OCI-LY1 (cell line): ENCODE measurements around the gene ABR.

Experiments
- H2AFZ ChIP-seq: fragments of 200-600 bp; sonication (generic), shearing (Covaris generic); 2 replicates; pipeline ENCODE4 v1.6.0; 2014; ENCODE audit warnings: antibody characterized with exemption, mild to moderate bottlenecking, low read length
- H3F3A ChIP-seq: fragments of 200-600 bp; sonication (generic), shearing (Covaris generic); 2 replicates; pipeline ENCODE4 v1.6.0; 2014; ENCODE audit warnings: mild to moderate bottlenecking, antibody characterized with exemption, low read length, moderate library complexity; ENCODE audit not compliant: insufficient read depth
- H3K27ac ChIP-seq: fragments of 200-600 bp; sonication (generic); 2 replicates; pipeline ENCODE4 v1.5.1; 2014; ENCODE audit warnings: low read length, mixed run types, mild to moderate bottlenecking, low read depth; ENCODE audit not compliant: poor library complexity, severe bottlenecking
- H3K27me3 ChIP-seq: fragments of 200-600 bp; sonication (generic); 2 replicates; pipeline ENCODE4 v1.6.0; 2014; ENCODE audit warnings: antibody characterized with exemption, mild to moderate bottlenecking, low read length, moderate library complexity; ENCODE audit not compliant: insufficient read depth
- H3K36me3 ChIP-seq: fragments of 200-600 bp; sonication (generic); 2 replicates; pipeline ENCODE4 v1.6.1; 2014; ENCODE audit warnings: mild to moderate bottlenecking, antibody characterized with exemption, low read length, moderate library complexity, mixed read lengths; ENCODE audit not compliant: insufficient read depth
- H3K4me1 ChIP-seq: fragments of 200-600 bp; sonication (generic); 2 replicates; pipeline ENCODE4 v1.5.1; 2014; ENCODE audit warnings: mild to moderate bottlenecking, low read length, moderate library complexity; ENCODE audit not compliant: insufficient read depth, severe bottlenecking
- H3K4me2 ChIP-seq: fragments of 200-600 bp; sonication (generic), shearing (Covaris generic); 2 replicates; pipeline ENCODE4 v1.6.1; 2014; ENCODE audit warnings: low read length
- H3K4me3 ChIP-seq: fragments of 200-600 bp; sonication (generic); 2 replicates; pipeline ENCODE4 v1.5.1; 2014; ENCODE audit warnings: low read length, low read depth, mild to moderate bottlenecking, mixed read lengths; ENCODE audit not compliant: poor library complexity, severe bottlenecking
- H3K79me2 ChIP-seq: fragments of 200-600 bp; shearing (Covaris generic); 2 replicates; pipeline ENCODE4 v1.6.1; 2016; ENCODE audit warnings: mixed run types, low read length, mixed read lengths; ENCODE audit not compliant: insufficient read depth
- H3K9ac ChIP-seq: fragments of 200-600 bp; sonication (generic), shearing (Covaris generic); 2 replicates; pipeline ENCODE4 v1.6.1; 2014; ENCODE audit warnings: mild to moderate bottlenecking, low read length, mixed read lengths
- H3K9me2 ChIP-seq: fragments of 200-600 bp; sonication (generic), shearing (Covaris generic); 2 replicates; pipeline ENCODE4 v1.6.1; 2014; ENCODE audit warnings: low read depth, mild to moderate bottlenecking, low read length, mixed read lengths
- H3K9me3 ChIP-seq: fragments of 200-600 bp; shearing (Covaris generic); 2 replicates; pipeline ENCODE4 v1.6.1; 2014; ENCODE audit warnings: low read length, mixed read lengths
- H4K20me1 ChIP-seq: fragments of 200-600 bp; sonication (generic), shearing (Covaris generic); 2 replicates; pipeline ENCODE4 v1.6.0; 2016; ENCODE audit warnings: mild to moderate bottlenecking, low read length; ENCODE audit not compliant: insufficient read depth
- EZH2 ChIP-seq: fragments of 200-600 bp; sonication (generic), shearing (Covaris generic); IDR thresholded peaks from 2 replicates; pipeline ENCODE4 v1.8.0; 2017; ENCODE audit warnings: borderline replicate concordance, mixed run types, mild to moderate bottlenecking, antibody characterized with exemption, low read length, moderate library complexity, mixed read lengths
- TF ChIP-seq, protein P1 (sequence below): fragments of 200-600 bp; sonication (generic), shearing (Covaris generic); IDR thresholded peaks from 2 replicates; pipeline ENCODE4 v1.5.1; 2017; ENCODE audit warnings: mild to moderate bottlenecking, antibody characterized with exemption, low read length, moderate library complexity, mixed read lengths

Gene ABR

GRCh38 chr17:1083451-1084187 lies 96.2 kb downstream of the ABR start:
- H3F3A ChIP-seq = no peaks in the 10 kb centered on the region
- H3K79me2 ChIP-seq = no peaks in the 10 kb centered on the region
- H3K4me1 ChIP-seq = no peaks in the 10 kb centered on the region
- no peaks in the 10 kb centered on the region for H3K27me3 ChIP-seq
- no peak overlapping the region for H3K9ac ChIP-seq
- peaks cover 35% of the 10 kb centered on the region; the same call in 1 of the 2 replicates for H3K36me3 ChIP-seq
- H2AFZ ChIP-seq = no peak overlapping the region
- no peak overlapping the region for H3K4me3 ChIP-seq
- H3K9me2 ChIP-seq = no peaks in the 10 kb centered on the region
- no peak overlapping the region for H3K27ac ChIP-seq
- TF ChIP-seq, protein P1, sequence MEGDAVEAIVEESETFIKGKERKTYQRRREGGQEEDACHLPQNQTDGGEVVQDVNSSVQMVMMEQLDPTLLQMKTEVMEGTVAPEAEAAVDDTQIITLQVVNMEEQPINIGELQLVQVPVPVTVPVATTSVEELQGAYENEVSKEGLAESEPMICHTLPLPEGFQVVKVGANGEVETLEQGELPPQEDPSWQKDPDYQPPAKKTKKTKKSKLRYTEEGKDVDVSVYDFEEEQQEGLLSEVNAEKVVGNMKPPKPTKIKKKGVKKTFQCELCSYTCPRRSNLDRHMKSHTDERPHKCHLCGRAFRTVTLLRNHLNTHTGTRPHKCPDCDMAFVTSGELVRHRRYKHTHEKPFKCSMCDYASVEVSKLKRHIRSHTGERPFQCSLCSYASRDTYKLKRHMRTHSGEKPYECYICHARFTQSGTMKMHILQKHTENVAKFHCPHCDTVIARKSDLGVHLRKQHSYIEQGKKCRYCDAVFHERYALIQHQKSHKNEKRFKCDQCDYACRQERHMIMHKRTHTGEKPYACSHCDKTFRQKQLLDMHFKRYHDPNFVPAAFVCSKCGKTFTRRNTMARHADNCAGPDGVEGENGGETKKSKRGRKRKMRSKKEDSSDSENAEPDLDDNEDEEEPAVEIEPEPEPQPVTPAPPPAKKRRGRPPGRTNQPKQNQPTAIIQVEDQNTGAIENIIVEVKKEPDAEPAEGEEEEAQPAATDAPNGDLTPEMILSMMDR = no peak
- no peak for TF ChIP-seq EZH2
- no peaks in the 10 kb centered on the region for H4K20me1 ChIP-seq
- no peak overlapping the region for H3K4me2 ChIP-seq
- H3K9me3 ChIP-seq = no peaks in the 10 kb centered on the region

GRCh38 chr17:1082579-1082978 lies 97.2 kb downstream of the ABR start:
- Histone ChIP-seq H3K36me3 (peaks cover 35% of the 10 kb centered on the region; the same call in 1 of the 2 replicates), H3K4me3 (no peak overlapping the region), H3K9me2 (no peaks in the 10 kb centered on the region), H3F3A (no peaks in the 10 kb centered on the region), H3K9ac (no peak overlapping the region), H4K20me1 (no peaks in the 10 kb centered on the region), H3K4me1 (no peaks in the 10 kb centered on the region), H3K79me2 (no peaks in the 10 kb centered on the region), H2AFZ (no peak overlapping the region), H3K27ac (no peak overlapping the region), H3K27me3 (no peaks in the 10 kb centered on the region), H3K4me2 (no peak overlapping the region), H3K9me3 (no peaks in the 10 kb centered on the region)
- TF ChIP-seq, protein P1 = no peak
- TF ChIP-seq EZH2 = no peak

GRCh38 chr17:1078831-1079561 lies 100.8 kb downstream of the ABR start:
- Histone ChIP-seq H3K9me3 (no peaks in the 10 kb centered on the region), H3K36me3 (peaks cover 29% of the 10 kb centered on the region; the same call in 1 of the 2 replicates), H3K4me3 (no peak overlapping the region), H3F3A (no peaks in the 10 kb centered on the region), H3K79me2 (no peaks in the 10 kb centered on the region), H3K27ac (no peak overlapping the region), H2AFZ (no peak overlapping the region), H3K9ac (no peak overlapping the region), H3K4me2 (no peak overlapping the region), H3K9me2 (no peaks in the 10 kb centered on the region), H3K4me1 (no peaks in the 10 kb centered on the region), H4K20me1 (no peaks in the 10 kb centered on the region), H3K27me3 (no peaks in the 10 kb centered on the region)
- TF ChIP-seq, protein P1 = no peak
- no peak for TF ChIP-seq EZH2
